Cardiac muscle cell (in vitro differentiated cells and primary cell): ENCODE measurements around the gene DHRS9. TPM values are rescaled to one million over a fixed set of nuclear protein-coding genes. Genes with fewer than 3 reads are reported as not detected.

Experiments used
- DNase-seq, 2 donors: peaks; one replicate each; pipeline versions ENCODE4 v3.0.0 to v3.0.0-alpha.2; 2010 to 2017; ENCODE audit warnings: low read depth in 1 of 2, low spot score in 1 of 2
- H3K27ac ChIP-seq: fragments of 200-600 bp; sonication (generic); 2 replicates; pipeline ENCODE4 v1.5.1; 2016
- H3K27me3 ChIP-seq: fragments of 200-600 bp; sonication (generic); 2 replicates; pipeline ENCODE4 v1.6.0; 2016; ENCODE audit warnings: control low read depth
- H3K36me3 ChIP-seq: fragments of 200-600 bp; sonication (generic); 2 replicates; pipeline ENCODE4 v1.5.1; 2016; ENCODE audit warnings: control low read depth
- H3K4me1 ChIP-seq: fragments of 200-600 bp; sonication (generic); 2 replicates; pipeline ENCODE4 v1.8.1; 2017; ENCODE audit warnings: low read depth, mild to moderate bottlenecking, mixed run types
- H3K4me3 ChIP-seq: fragments of 200-600 bp; sonication (generic); 2 replicates; pipeline ENCODE4 v1.5.1; 2016; ENCODE audit warnings: mild to moderate bottlenecking
- H3K9me3 ChIP-seq: fragments of 200-600 bp; sonication (generic); 2 replicates; pipeline ENCODE4 v1.5.1; 2017; ENCODE audit warnings: low read depth, mild to moderate bottlenecking, control low read depth
- polyA plus RNA-seq: library from polyadenylated mRNA; unstranded; fragments of >200 nt; fragmentation: Nextera tagmentation; extraction: Ambion mirVana; gene quantifications from 2 replicates; pipeline ENCODE4 v1.2.1, GENCODE V29; 2016
- total RNA-seq: library from RNA; depleted of rRNA; stranded (reverse); fragments of >200 nt; gene quantifications from 2 replicates; pipeline ENCODE4 v1.2.3, GENCODE V29; 2016
- TF ChIP-seq, protein P1 (sequence below): IDR thresholded peaks from 2 replicates; pipeline ENCODE4 v1.5.1; 2012; ENCODE audit warnings: low read depth, mild to moderate bottlenecking, low read length

Gene DHRS9
- total and polyA plus RNA-seq, 2 experiments from 2014 or later: 1.4 TPM; not detected in 1

GRCh38 chr2:169105476-169105875 lies 36.1 kb downstream of the DHRS9 start:
- H3K27ac ChIP-seq: no peak overlapping the region
- TF ChIP-seq, protein P1, sequence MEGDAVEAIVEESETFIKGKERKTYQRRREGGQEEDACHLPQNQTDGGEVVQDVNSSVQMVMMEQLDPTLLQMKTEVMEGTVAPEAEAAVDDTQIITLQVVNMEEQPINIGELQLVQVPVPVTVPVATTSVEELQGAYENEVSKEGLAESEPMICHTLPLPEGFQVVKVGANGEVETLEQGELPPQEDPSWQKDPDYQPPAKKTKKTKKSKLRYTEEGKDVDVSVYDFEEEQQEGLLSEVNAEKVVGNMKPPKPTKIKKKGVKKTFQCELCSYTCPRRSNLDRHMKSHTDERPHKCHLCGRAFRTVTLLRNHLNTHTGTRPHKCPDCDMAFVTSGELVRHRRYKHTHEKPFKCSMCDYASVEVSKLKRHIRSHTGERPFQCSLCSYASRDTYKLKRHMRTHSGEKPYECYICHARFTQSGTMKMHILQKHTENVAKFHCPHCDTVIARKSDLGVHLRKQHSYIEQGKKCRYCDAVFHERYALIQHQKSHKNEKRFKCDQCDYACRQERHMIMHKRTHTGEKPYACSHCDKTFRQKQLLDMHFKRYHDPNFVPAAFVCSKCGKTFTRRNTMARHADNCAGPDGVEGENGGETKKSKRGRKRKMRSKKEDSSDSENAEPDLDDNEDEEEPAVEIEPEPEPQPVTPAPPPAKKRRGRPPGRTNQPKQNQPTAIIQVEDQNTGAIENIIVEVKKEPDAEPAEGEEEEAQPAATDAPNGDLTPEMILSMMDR: no peak

DNA sequence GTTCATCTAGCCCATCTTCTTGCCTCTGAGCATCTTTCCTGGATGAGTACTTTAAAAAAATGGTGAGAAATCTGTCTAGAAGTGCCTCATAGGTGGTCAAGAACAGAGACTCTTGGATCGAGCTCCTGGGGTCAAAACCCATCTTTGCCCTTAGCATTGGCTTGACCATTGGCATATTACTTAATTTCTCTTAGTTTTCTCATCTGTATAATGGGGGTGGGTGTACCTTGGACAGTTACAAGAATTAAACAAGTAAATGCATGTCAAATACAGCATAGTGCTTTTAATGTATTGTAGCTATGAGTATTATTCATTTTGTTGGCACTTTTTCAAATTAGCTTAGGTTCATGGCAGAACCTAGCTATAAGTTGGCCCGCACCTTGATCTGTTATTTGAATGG lies 36.8 kb downstream of the DHRS9 start:
- no peaks in the 10 kb centered on the region for H3K27me3 ChIP-seq
- H3K36me3 ChIP-seq: no peaks in the 10 kb centered on the region
- TF ChIP-seq, protein P1: no peak
- no peaks in the 10 kb centered on the region for H3K9me3 ChIP-seq
- H3K4me1 ChIP-seq: peaks cover 33% of the 10 kb centered on the region
- no peak overlapping the region for H3K27ac ChIP-seq
- no peak for DNase-seq
- H3K4me3 ChIP-seq: no peak overlapping the region

More at GRCh38 chr2:169105476-169105875, 36.1 kb downstream of the DHRS9 start:
- DNase-seq: no peak
- Histone ChIP-seq H3K27me3 (no peaks in the 10 kb centered on the region), H3K4me1 (peaks cover 38% of the 10 kb centered on the region), H3K9me3 (no peaks in the 10 kb centered on the region), H3K36me3 (no peaks in the 10 kb centered on the region), H3K4me3 (no peak overlapping the region)

DNA sequence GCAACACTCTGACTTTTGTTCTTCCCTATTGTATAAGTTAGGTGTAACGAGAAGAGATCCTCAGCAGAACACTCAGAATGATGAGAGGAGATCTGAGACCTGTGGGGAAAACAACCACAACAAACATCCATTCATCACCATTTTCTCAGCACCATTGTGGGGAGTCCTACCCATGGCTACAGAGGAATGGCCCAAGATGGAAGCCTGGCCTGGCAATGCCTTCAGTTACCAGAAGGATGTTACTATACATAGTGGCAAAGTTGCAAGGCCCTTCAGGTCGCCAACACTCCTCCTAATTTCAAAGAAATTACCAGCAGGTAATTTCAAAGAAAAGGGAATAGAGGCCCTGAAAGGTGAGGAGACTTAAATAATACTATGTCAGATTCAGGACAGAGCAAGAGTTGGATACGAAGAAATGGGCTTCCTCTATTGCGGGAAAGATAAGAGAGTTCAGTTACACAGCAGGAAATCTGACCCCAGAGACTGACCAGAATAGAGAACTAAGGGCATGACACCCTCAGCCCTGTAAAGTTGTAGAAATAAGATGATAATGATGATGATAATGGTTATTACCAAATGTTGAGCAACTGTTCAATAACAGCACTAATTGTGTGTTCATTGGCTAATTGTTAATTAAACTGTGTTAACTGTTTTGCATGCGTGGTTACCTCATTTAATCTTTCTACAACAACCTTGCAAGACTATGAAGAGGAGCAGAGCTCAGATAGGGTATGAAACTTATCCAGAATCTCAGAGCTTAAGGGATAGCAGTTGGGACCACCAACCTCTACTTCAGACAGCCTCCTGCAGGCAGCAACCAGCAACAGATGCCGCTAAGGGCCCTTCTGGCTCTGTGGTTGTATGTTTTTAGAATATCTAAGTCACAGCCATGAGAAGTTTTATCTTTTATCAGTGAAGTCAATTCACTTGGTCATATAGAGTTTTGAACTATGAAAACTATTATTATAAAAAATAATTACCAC lies 37.5 kb downstream of the DHRS9 start:
- no peaks in the 10 kb centered on the region for H3K27me3 ChIP-seq
- H3K4me1 ChIP-seq: peaks cover 33% of the 10 kb centered on the region
- no peaks in the 10 kb centered on the region for H3K9me3 ChIP-seq
- DNase-seq: no peak
- H3K4me3 ChIP-seq: no peak overlapping the region
- H3K27ac ChIP-seq: no peak overlapping the region
- TF ChIP-seq, protein P1: no peak
- no peaks in the 10 kb centered on the region for H3K36me3 ChIP-seq

DNA sequence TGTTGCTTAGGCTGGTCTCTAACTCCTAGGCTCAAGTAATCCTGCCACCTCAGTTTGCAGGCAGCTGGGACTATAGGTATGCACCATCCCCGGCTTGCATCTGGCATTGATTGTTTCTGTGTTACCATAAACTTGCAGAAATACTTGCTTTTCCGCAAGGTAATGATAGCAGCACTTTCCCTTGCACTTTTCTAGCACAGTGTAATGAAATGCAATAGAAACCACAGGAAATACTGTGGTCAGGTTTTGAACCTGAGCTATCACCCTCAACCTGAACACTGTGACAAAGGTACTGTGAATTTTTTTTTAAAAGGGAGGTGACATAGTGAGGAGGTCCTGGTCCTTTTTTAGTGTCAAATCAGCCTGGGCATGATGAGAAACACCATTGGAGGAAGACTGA lies 38.3 kb downstream of the DHRS9 start:
- Histone ChIP-seq H3K4me3 (no peak overlapping the region), H3K4me1 (peaks cover 27% of the 10 kb centered on the region), H3K9me3 (no peaks in the 10 kb centered on the region), H3K27ac (no peak overlapping the region), H3K36me3 (no peaks in the 10 kb centered on the region), H3K27me3 (no peaks in the 10 kb centered on the region)
- peak in 1 of 2 donors; percentile 28 for DNase-seq
- TF ChIP-seq, protein P1: no peak

DNA sequence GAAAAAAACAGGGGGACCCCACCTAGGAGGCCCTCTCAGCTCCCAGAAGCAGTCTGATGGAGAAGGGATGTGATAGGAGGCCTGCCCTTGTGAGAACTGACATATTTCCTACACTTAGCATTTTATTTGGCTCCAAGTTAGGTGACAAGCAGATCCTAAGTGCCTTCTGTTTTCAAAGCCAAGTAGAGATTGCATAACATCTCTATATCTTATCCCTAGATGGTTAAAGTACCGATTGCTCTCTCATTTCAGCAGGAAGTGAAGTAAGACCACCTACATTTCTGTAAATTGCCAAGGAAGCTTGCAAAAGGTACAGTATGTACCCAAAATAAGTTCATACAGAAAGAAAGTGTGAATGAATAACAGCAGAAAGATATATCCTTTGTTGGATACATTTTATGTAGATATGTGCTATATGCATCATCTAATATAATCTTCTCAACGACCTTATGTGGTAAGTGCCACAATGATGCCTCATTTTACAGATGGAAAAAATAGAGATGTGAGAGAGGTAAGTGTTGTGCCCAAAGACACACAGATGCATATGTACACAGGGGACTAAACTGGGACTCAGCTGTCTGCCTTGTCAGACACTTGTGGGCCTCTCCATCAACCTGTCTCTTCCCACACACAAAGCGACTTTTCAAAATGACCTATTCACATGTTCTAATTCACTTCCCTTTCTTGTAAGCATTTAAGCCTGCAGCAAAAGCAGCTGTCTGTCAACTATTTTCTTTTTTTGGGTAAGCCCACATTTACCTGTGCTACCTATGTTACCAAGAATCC lies 38.9 kb downstream of the DHRS9 start:
- H3K9me3 ChIP-seq: no peaks in the 10 kb centered on the region
- TF ChIP-seq, protein P1: no peak
- H3K4me3 ChIP-seq: no peak overlapping the region
- H3K36me3 ChIP-seq: no peaks in the 10 kb centered on the region
- H3K27me3 ChIP-seq: no peaks in the 10 kb centered on the region
- peaks cover 21% of the 10 kb centered on the region for H3K4me1 ChIP-seq
- H3K27ac ChIP-seq: no peak overlapping the region
- peak in 1 of 2 donors; percentile 72 for DNase-seq
